ENCODE results near the gene UNC119. TPM values are rescaled to one million over a fixed set of nuclear protein-coding genes. Genes with fewer than 3 reads are reported as not detected.

The UNC119 gene
- total RNA-seq, 2 experiments from 2014 or later: 43.6 to 44.8 TPM

DNA sequence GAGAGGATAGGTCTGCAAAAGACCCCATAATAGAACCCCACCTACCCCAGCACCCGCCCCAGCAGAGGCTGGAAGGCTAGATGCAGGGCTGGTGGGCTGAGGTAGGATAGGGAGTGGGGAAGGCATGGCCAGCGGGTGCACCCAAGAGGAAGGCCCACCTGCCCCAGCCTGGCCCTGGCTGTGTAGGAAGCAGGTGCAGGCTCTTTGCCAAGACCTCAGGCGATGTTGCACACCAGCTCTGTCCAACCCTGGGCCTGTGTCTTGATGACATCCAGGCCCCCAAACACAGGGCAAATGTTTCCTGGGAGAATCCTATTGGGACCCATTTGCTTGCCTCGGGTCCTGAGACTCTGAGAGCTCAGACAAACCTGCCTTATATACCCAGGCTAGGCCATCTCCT is 12.2 kb downstream of the UNC119 start:
- ATAC-seq: no peak
- ChIA-PET POLR2A (interaction anchor here (1.0 kb wide), 1 partner anchor 13 kb away, joined by 4 read pairs; no protein-coding TSS in a partner anchor), CTCF (interaction anchor here (0.7 to 2.1 kb wide), 13 partner anchors 8 to 185 kb away, joined by 3 to 15 read pairs (median 4); no protein-coding TSS in a partner anchor)
- TF ChIP-seq, protein P1, sequence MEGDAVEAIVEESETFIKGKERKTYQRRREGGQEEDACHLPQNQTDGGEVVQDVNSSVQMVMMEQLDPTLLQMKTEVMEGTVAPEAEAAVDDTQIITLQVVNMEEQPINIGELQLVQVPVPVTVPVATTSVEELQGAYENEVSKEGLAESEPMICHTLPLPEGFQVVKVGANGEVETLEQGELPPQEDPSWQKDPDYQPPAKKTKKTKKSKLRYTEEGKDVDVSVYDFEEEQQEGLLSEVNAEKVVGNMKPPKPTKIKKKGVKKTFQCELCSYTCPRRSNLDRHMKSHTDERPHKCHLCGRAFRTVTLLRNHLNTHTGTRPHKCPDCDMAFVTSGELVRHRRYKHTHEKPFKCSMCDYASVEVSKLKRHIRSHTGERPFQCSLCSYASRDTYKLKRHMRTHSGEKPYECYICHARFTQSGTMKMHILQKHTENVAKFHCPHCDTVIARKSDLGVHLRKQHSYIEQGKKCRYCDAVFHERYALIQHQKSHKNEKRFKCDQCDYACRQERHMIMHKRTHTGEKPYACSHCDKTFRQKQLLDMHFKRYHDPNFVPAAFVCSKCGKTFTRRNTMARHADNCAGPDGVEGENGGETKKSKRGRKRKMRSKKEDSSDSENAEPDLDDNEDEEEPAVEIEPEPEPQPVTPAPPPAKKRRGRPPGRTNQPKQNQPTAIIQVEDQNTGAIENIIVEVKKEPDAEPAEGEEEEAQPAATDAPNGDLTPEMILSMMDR (IDR thresholded peaks at IDR 0.05): no peak
- no peaks in the 10 kb centered on the region for H3K4me1 Mint-ChIP-seq (ENCODE audit: low read depth)
- intact Hi-C loops (cut with micrococcal nuclease): loop anchor here (1.0 kb wide), 1 partner anchor 46 kb away; no protein-coding TSS in a partner anchor
- no peak overlapping the region for H3K4me3 Mint-ChIP-seq
- no peak for DNase-seq
- H3K27ac Mint-ChIP-seq: no peak overlapping the region
- H3K36me3 Mint-ChIP-seq (ENCODE audit: low read depth): no peaks in the 10 kb centered on the region
- H3K9me3 Mint-ChIP-seq: no peaks in the 10 kb centered on the region
- no peaks in the 10 kb centered on the region for H3K27me3 Mint-ChIP-seq

DNA sequence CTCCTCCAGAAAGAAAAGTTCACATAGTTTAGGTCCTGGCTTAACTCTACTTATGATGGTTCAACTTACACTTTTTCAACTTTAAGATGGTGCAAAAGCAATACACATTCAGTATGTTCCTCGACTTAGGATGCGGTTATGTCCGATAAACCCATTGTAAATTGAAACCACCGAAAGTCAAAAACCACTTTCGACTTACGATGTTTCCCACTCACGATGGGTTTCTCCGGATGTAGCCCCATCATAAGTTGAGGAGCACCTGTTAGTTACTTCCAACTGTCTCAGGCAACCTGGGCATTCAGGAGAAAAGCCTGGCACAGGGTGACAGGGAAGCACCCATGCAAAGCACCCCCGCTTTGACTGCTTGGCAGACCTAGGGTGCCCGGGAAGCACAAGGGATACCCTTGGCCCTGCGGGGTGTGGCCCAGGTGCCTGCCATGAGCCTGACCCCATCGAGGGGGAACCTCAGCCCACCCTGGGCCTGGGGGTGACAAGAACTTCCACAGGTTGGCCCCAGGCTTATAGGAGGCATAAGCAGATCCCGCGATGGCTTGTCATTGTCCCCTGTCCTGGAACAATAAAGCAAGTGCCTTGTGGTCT is 14.0 kb downstream of the UNC119 start:
- Mint-ChIP-seq H3K27ac (no peak overlapping the region), H3K36me3 (ENCODE audit: low read depth) (no peaks in the 10 kb centered on the region), H3K27me3 (no peaks in the 10 kb centered on the region), H3K4me1 (ENCODE audit: low read depth) (no peaks in the 10 kb centered on the region), H3K4me3 (no peak overlapping the region), H3K9me3 (no peaks in the 10 kb centered on the region)
- ChIA-PET POLR2A (interaction anchor here (0.6 to 2.7 kb wide), 2 partner anchors 13 to 28 kb away, joined by 4 to 8 read pairs; no protein-coding TSS in a partner anchor), CTCF (interaction anchor here (2.1 kb wide), 1 partner anchor 11 kb away, joined by 9 read pairs; no protein-coding TSS in a partner anchor)
- no peak for ATAC-seq
- intact Hi-C loops (cut with micrococcal nuclease): no loop called here
- DNase-seq: no peak
- TF ChIP-seq, protein P1 (IDR thresholded peaks at IDR 0.05): no peak

DNA sequence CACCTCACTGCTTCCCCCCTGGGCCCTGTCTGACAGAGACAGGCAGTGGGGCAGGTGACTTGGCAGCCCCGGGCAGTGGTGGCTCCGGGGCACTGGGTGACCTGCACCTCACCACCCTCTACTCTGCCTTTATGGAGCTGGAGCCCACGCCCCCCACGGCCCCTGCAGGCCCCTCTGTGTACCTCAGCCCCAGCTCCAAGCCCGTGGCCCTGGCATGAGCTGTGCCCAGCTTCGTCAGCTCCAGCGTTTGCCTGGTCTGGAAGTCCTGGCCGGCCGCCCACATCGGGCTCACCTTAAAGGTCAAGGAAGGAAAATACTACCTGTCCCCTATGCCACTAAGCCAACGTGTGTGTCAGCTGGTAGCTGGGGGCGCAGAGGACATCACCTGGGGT is 15.2 kb downstream of the UNC119 start:
- Mint-ChIP-seq H3K27ac (no peak overlapping the region), H3K9me3 (no peaks in the 10 kb centered on the region), H3K36me3 (ENCODE audit: low read depth) (no peaks in the 10 kb centered on the region), H3K27me3 (no peaks in the 10 kb centered on the region), H3K4me3 (no peak overlapping the region), H3K4me1 (ENCODE audit: low read depth) (no peaks in the 10 kb centered on the region)
- DNase-seq (no peak), ATAC-seq (no peak)
- TF ChIP-seq, protein P1 (IDR thresholded peaks at IDR 0.05): no peak
- CTCF ChIA-PET: interaction anchor here (1.1 to 2.1 kb wide), 2 partner anchors 12 to 42 kb away, joined by 6 to 9 read pairs; no protein-coding TSS in a partner anchor
- intact Hi-C loops (cut with micrococcal nuclease): no loop called here
- POLR2A ChIA-PET: interaction anchor here (0.6 to 2.7 kb wide), 3 partner anchors 10 to 154 kb away, joined by 3 to 8 read pairs (median 7); no protein-coding TSS in a partner anchor

- no peak overlapping the region for H3K27ac Mint-ChIP-seq
- no peaks in the 10 kb centered on the region for H3K9me3 Mint-ChIP-seq
- intact Hi-C loops (cut with micrococcal nuclease): no loop called here
- no peaks in the 10 kb centered on the region for H3K36me3 Mint-ChIP-seq (ENCODE audit: low read depth)
- no peaks in the 10 kb centered on the region for H3K27me3 Mint-ChIP-seq
- ChIA-PET POLR2A (interaction anchor here (0.6 to 2.7 kb wide), 3 partner anchors 11 to 153 kb away, joined by 3 to 8 read pairs (median 7); no protein-coding TSS in a partner anchor), CTCF (interaction anchor here (1.1 to 2.4 kb wide), 4 partner anchors 11 to 41 kb away, joined by 3 to 10 read pairs (median 8); no protein-coding TSS in a partner anchor)
- H3K4me3 Mint-ChIP-seq: no peak overlapping the region
- ATAC-seq (no peak), DNase-seq (no peak)
- TF ChIP-seq, protein P1 (IDR thresholded peaks at IDR 0.05): no peak
- H3K4me1 Mint-ChIP-seq (ENCODE audit: low read depth): no peaks in the 10 kb centered on the region
Measured at GRCh38 chr17:28536532-28537218, 15.7 kb downstream of the UNC119 start.

Measured in activated CD8-positive, alpha-beta T cell treated with anti-CD3 and anti-CD28 coated beads for 36 hours (primary cell).